Panc1 (cell line): ENCODE data around the gene NPAS2.

Source experiments
- POLR2AphosphoS5 ChIP-seq: IDR thresholded peaks from 2 replicates; pipeline ENCODE4 v1.6.1; 2012; ENCODE audit warnings: mild to moderate bottlenecking, low read depth, low read length, moderate library complexity
- TF ChIP-seq, protein P1 (sequence below): fragments of 450-650 bp; IDR thresholded peaks from 2 replicates; pipeline ENCODE4 v1.5.1; 2017; ENCODE audit warnings: mild to moderate bottlenecking

DNA sequence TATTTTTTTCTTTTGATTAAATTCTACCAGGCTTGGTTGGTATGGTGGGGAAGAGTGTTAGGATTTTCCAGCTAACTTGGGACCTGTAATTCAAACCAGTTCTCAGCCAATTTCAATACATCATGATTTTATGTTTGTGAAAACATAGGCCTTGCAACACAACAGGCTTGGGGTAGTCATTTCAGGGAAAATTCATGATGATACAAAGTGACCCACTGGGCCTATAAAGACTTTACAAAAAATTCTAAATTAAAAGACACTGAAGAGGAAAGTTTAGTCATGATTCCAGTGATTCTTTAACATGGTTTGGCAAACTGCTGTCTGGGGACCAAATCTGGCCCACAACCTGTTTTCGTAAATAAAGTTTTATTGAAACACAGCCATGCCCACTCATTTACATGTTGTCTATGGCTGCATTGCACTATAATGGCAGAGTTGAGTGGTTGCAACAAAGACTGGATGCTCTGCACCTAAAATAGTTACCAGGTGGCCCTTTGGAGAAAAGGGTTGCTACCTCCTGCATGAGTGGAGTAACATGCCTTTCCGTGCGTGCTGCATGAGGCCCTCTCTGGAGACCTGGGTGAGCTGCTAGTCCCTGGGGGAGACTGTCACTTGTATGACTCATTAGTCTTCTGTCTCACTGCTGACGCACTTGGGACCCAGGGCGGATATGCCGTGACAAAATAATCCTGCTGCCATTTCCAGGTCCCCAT is 73.6 kb downstream of the NPAS2 start:
- TF ChIP-seq, protein P1, sequence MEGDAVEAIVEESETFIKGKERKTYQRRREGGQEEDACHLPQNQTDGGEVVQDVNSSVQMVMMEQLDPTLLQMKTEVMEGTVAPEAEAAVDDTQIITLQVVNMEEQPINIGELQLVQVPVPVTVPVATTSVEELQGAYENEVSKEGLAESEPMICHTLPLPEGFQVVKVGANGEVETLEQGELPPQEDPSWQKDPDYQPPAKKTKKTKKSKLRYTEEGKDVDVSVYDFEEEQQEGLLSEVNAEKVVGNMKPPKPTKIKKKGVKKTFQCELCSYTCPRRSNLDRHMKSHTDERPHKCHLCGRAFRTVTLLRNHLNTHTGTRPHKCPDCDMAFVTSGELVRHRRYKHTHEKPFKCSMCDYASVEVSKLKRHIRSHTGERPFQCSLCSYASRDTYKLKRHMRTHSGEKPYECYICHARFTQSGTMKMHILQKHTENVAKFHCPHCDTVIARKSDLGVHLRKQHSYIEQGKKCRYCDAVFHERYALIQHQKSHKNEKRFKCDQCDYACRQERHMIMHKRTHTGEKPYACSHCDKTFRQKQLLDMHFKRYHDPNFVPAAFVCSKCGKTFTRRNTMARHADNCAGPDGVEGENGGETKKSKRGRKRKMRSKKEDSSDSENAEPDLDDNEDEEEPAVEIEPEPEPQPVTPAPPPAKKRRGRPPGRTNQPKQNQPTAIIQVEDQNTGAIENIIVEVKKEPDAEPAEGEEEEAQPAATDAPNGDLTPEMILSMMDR: no peak
- no peak for TF ChIP-seq POLR2AphosphoS5
